H9 (cell line): Measurements from ENCODE around the gene SLC9A9. TPM values are rescaled to one million over a fixed set of nuclear protein-coding genes. Genes with fewer than 3 reads are reported as not detected.

Experiments
- DNase-seq: peaks from one replicate; pipeline ENCODE4 v3.0.0-alpha.2; 2017
- H2AFZ ChIP-seq: one replicate; pipeline ENCODE4 v1.6.1; 2013; ENCODE audit warnings: mild to moderate bottlenecking, low read length, control low read depth, moderate library complexity
- H2AK5ac ChIP-seq: 2 replicates; pipeline ENCODE4 v1.6.1; 2013; ENCODE audit warnings: low read length, control low read depth, mixed read lengths; ENCODE audit not compliant: insufficient read length
- H2BK120ac ChIP-seq: one replicate; pipeline ENCODE4 v1.6.1; 2013; ENCODE audit warnings: low read depth, mild to moderate bottlenecking, low read length, control low read depth, inconsistent platforms; ENCODE audit not compliant: poor library complexity, severe bottlenecking
- H2BK12ac ChIP-seq: 2 replicates; pipeline ENCODE4 v1.6.1; 2013; ENCODE audit warnings: low read length, control low read depth, mixed read lengths, low read depth; ENCODE audit not compliant: insufficient read length
- H2BK15ac ChIP-seq: 2 replicates; pipeline ENCODE4 v1.6.1; 2013; ENCODE audit warnings: low read depth, low read length, control low read depth
- H2BK20ac ChIP-seq: one replicate; pipeline ENCODE4 v1.6.1; 2013; ENCODE audit warnings: low read depth, mild to moderate bottlenecking, low read length, control low read depth, inconsistent platforms; ENCODE audit not compliant: poor library complexity, severe bottlenecking
- H2BK5ac ChIP-seq: 2 replicates; pipeline ENCODE4 v1.6.1; 2013; ENCODE audit warnings: low read length, control low read depth, mixed read lengths; ENCODE audit not compliant: insufficient read length
- H3K14ac ChIP-seq: 2 replicates; pipeline ENCODE4 v1.6.1; 2013; ENCODE audit warnings: low read length, control low read depth; ENCODE audit not compliant: insufficient read depth
- H3K18ac ChIP-seq: 2 replicates; pipeline ENCODE4 v1.6.1; 2013; ENCODE audit warnings: low read depth, mild to moderate bottlenecking, mixed read lengths, low read length, control low read depth; ENCODE audit not compliant: insufficient read length
- H3K23ac ChIP-seq: 2 replicates; pipeline ENCODE4 v1.6.1; 2013; ENCODE audit warnings: low read length, control low read depth, mixed read lengths, low read depth; ENCODE audit not compliant: insufficient read length
- H3K23me2 ChIP-seq: 2 replicates; pipeline ENCODE4 v1.6.1; 2013; ENCODE audit warnings: low read depth, mild to moderate bottlenecking, mixed read lengths, low read length, control low read depth; ENCODE audit not compliant: insufficient read length, poor library complexity, severe bottlenecking
- H3K27ac ChIP-seq: 2 replicates; pipeline ENCODE4 v1.5.1; 2013; ENCODE audit warnings: low read length, control low read depth, mixed read lengths, low read depth; ENCODE audit not compliant: insufficient read length
- H3K27me3 ChIP-seq: 2 replicates; pipeline ENCODE4 v1.6.1; 2013; ENCODE audit warnings: low read length, control low read depth, inconsistent platforms; ENCODE audit not compliant: insufficient read depth
- H3K4ac ChIP-seq: 2 replicates; pipeline ENCODE4 v1.6.1; 2013; ENCODE audit warnings: low read depth, mild to moderate bottlenecking, control low read depth, inconsistent platforms, low read length, moderate library complexity
- H3K4me1 ChIP-seq: 2 replicates; pipeline ENCODE4 v1.6.1; 2013; ENCODE audit warnings: low read length, control low read depth, inconsistent platforms; ENCODE audit not compliant: insufficient read depth
- H3K4me2 ChIP-seq: 2 replicates; pipeline ENCODE4 v1.6.1; 2013; ENCODE audit warnings: low read length, control low read depth, mixed read lengths; ENCODE audit not compliant: insufficient read length, insufficient read depth
- H3K56ac ChIP-seq: 2 replicates; pipeline ENCODE4 v1.6.1; 2013; ENCODE audit warnings: low read depth, mild to moderate bottlenecking, mixed read lengths, low read length, control low read depth; ENCODE audit not compliant: insufficient read length
- H3K79me1 ChIP-seq: 2 replicates; pipeline ENCODE4 v1.6.1; 2013; ENCODE audit warnings: low read depth, mild to moderate bottlenecking, moderate library complexity, low read length, control low read depth, inconsistent platforms; ENCODE audit not compliant: insufficient read depth, poor library complexity, severe bottlenecking
- H3K79me2 ChIP-seq: 2 replicates; pipeline ENCODE4 v1.6.1; 2013; ENCODE audit warnings: low read length, control low read depth, inconsistent platforms; ENCODE audit not compliant: insufficient read depth
- H3K9ac ChIP-seq: 2 replicates; pipeline ENCODE4 v1.6.1; 2013; ENCODE audit warnings: low read length, control low read depth, mixed read lengths; ENCODE audit not compliant: insufficient read length; ENCODE audit errors: extremely low read depth
- H3K9me3 ChIP-seq: one replicate; pipeline ENCODE4 v1.6.1; 2013; ENCODE audit warnings: low read depth, low read length, inconsistent platforms; ENCODE audit not compliant: control insufficient read depth
- H3T11ph ChIP-seq: one replicate; pipeline ENCODE4 v1.6.1; 2013; ENCODE audit warnings: mild to moderate bottlenecking, low read length, control low read depth, inconsistent platforms
- H4K20me1 ChIP-seq: one replicate; pipeline ENCODE4 v1.6.1; 2013; ENCODE audit not compliant: control insufficient read depth, insufficient read length, insufficient read depth
- H4K5ac ChIP-seq: 2 replicates; pipeline ENCODE4 v1.6.1; 2013; ENCODE audit warnings: low read depth, mild to moderate bottlenecking, mixed read lengths, low read length, control low read depth; ENCODE audit not compliant: insufficient read length
- H4K8ac ChIP-seq: replicated peaks from 2 replicates; pipeline ENCODE4 v1.6.1; 2013; ENCODE audit warnings: low read length, control low read depth, mixed read lengths, low read depth; ENCODE audit not compliant: insufficient read length
- H4K91ac ChIP-seq: 2 replicates; pipeline ENCODE4 v1.6.1; 2013; ENCODE audit warnings: low read depth, mild to moderate bottlenecking, moderate library complexity, mixed read lengths, low read length, control low read depth; ENCODE audit not compliant: insufficient read length
- H3K27ac Mint-ChIP-seq, 3 experiments: 2 replicates in 2 of 3; 3 replicates in 1 of 3; pipeline ENCODE4 v1.8.0; 2020 to 2021; ENCODE audit warnings: mixed read lengths in 3 of 3, mild to moderate bottlenecking in 1 of 3, moderate library complexity in 1 of 3
- H3K27me3 Mint-ChIP-seq: 2 replicates; pipeline ENCODE4 v1.8.0; 2021; ENCODE audit warnings: low read depth, mild to moderate bottlenecking, moderate library complexity, mixed read lengths
- H3K36me3 Mint-ChIP-seq, 3 experiments: 2 replicates in 2 of 3; 3 replicates in 1 of 3; pipeline ENCODE4 v1.8.0; 2020 to 2021; ENCODE audit warnings: low read depth in 3 of 3, mixed read lengths in 3 of 3; ENCODE audit not compliant: insufficient read depth in 1 of 3
- H3K4me1 Mint-ChIP-seq, 2 experiments: 2 replicates each; pipeline ENCODE4 v1.8.0; 2020; ENCODE audit warnings: mixed read lengths in 2 of 2
- H3K4me3 Mint-ChIP-seq, 2 experiments: 2 replicates in 1 of 2; 3 replicates in 1 of 2; pipeline ENCODE4 v1.8.0; 2020 to 2021; ENCODE audit warnings: mild to moderate bottlenecking in 2 of 2, mixed read lengths in 2 of 2, moderate library complexity in 1 of 2
- H3K9me3 Mint-ChIP-seq, 2 experiments: 2 replicates in 1 of 2; 3 replicates in 1 of 2; pipeline ENCODE4 v1.8.0; 2020; ENCODE audit warnings: mild to moderate bottlenecking in 2 of 2, mixed read lengths in 2 of 2, moderate library complexity in 1 of 2
- WGBS: extraction: QIAGEN DNeasy Blood & Tissue Kit; methylation state at CpG from one replicate; pipeline ENCODE4 v1.1.7; 2013; ENCODE audit warnings: missing lambda C conversion rate, low lambda C conversion rate, mixed read lengths; ENCODE audit not compliant: insufficient read length; ENCODE audit errors: extremely low coverage; 5-methylcytosine and 5-hydroxymethylcytosine counted together
- total RNA-seq: library from RNA; stranded (reverse); gene quantifications from 2 replicates; pipeline ENCODE4 v1.2.1, GENCODE V29; 2021
- TF ChIP-seq, protein P1 (sequence below): fragments of 200-600 bp; sonication (generic); conservative IDR thresholded peaks from 3 replicates; pipeline ENCODE4 v1.8.0; 2021; ENCODE audit warnings: antibody characterized with exemption, mild to moderate bottlenecking

The SLC9A9 gene
- total RNA-seq, 1 experiment from 2014 or later: 0.35 TPM

DNA sequence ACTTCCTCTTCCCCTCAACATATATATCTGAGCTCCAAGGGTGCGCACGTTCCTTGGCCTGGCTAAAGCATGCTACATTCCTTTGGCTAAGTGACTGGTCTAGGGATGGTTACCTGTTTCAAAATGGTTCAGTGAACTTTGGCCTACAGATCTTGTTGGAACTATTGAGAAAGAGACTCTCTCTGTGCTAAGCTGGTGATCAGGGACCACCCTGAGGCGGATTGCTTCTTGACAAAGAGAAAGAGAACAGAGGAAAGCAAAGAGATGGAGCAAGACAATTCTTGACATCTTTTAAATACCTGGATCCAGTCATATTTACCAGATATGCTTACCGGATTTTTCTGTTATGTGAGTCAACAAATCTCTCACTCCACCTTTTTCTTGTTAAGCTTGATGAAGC is 605.6 kb downstream of the SLC9A9 start:
- no CpG with 5 or more reads among the region's 4 CpGs for WGBS
- Histone ChIP-seq H4K20me1 (no peaks in the 10 kb centered on the region), H3K23ac (no peak overlapping the region), H3K4ac (no peak overlapping the region), H2AK5ac (no peak overlapping the region), H3K79me1 (no peaks in the 10 kb centered on the region), H3K27me3 (no peaks in the 10 kb centered on the region), H3K4me2 (no peak overlapping the region), H3K18ac (no peak overlapping the region), H3K14ac (no peak overlapping the region), H2BK15ac (no peak overlapping the region), H2BK120ac (no peak overlapping the region), H4K5ac (no peak overlapping the region), H2BK20ac (no peak overlapping the region), H3T11ph (no peak overlapping the region), H4K91ac (no peak overlapping the region), H3K4me1 (0 out of 2 replicates have a peak, but pooled peaks cover 3% of the 10 kb centered on the region), H3K9ac (no peak overlapping the region), H2AFZ (no peak overlapping the region), H2BK5ac (peak overlapping the region; percentile 46), H4K8ac (no peak overlapping the region), H3K56ac (no peak overlapping the region), H3K9me3 (no peaks in the 10 kb centered on the region), H2BK12ac (no peak overlapping the region), H3K23me2 (no peaks in the 10 kb centered on the region), H3K79me2 (no peaks in the 10 kb centered on the region), H3K27ac (no peak overlapping the region)
- TF ChIP-seq, protein P1, sequence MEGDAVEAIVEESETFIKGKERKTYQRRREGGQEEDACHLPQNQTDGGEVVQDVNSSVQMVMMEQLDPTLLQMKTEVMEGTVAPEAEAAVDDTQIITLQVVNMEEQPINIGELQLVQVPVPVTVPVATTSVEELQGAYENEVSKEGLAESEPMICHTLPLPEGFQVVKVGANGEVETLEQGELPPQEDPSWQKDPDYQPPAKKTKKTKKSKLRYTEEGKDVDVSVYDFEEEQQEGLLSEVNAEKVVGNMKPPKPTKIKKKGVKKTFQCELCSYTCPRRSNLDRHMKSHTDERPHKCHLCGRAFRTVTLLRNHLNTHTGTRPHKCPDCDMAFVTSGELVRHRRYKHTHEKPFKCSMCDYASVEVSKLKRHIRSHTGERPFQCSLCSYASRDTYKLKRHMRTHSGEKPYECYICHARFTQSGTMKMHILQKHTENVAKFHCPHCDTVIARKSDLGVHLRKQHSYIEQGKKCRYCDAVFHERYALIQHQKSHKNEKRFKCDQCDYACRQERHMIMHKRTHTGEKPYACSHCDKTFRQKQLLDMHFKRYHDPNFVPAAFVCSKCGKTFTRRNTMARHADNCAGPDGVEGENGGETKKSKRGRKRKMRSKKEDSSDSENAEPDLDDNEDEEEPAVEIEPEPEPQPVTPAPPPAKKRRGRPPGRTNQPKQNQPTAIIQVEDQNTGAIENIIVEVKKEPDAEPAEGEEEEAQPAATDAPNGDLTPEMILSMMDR: no peak
- no peak for DNase-seq
- no peaks in the 10 kb centered on the region for H3K27me3 Mint-ChIP-seq
- no peak overlapping the region for H3K27ac Mint-ChIP-seq
- no peaks in the 10 kb centered on the region; a peak in 1 of 5 replicates for H3K9me3 Mint-ChIP-seq
- H3K4me1 Mint-ChIP-seq: peaks cover 8 to 10% of the 10 kb centered on the region in 2 experiments
- H3K36me3 Mint-ChIP-seq: no peaks in the 10 kb centered on the region; a peak in 1 of 7 replicates
- no peak overlapping the region for H3K4me3 Mint-ChIP-seq
